HL-60 (cell line): ENCODE results near the gene GAB1.

Experiments
- CTCF ChIP-seq: IDR thresholded peaks from one replicate; pipeline ENCODE4 v1.5.1; 2011; ENCODE audit warnings: low read length, control low read depth, inconsistent platforms; ENCODE audit not compliant: insufficient read depth
- GABPA ChIP-seq: IDR thresholded peaks from 2 replicates; pipeline ENCODE4 v1.6.1; 2012; ENCODE audit warnings: low read depth
- SPI1 ChIP-seq: IDR thresholded peaks from 2 replicates; pipeline ENCODE4 v1.6.1; 2012; ENCODE audit warnings: low read depth, mild to moderate bottlenecking, borderline replicate concordance
- TF ChIP-seq, protein P1 (sequence below): IDR thresholded peaks from 2 replicates; pipeline ENCODE4 v1.6.1; 2012; ENCODE audit warnings: low read depth; ENCODE audit not compliant: insufficient replicate concordance

DNA sequence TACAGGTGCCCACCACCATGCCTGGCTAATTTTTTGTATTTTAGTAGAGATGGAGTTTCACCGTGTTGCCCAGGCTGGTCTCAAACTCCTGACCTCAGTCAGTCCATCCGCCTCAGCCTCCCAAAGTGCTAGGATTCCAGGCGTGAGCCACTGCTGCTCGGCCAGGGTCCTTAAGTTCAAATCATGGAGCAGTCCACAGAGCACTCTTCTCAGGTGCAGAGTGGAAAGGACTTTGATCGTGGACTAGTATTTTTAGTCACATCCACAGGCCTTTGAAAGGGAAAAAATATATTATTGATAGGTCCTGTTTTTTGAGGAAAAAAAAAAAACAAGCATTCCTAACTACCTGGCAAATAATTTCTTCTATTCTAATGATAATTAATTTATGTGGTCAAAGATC, 31.2 kb downstream of the GAB1 start:
- TF ChIP-seq, protein P1, sequence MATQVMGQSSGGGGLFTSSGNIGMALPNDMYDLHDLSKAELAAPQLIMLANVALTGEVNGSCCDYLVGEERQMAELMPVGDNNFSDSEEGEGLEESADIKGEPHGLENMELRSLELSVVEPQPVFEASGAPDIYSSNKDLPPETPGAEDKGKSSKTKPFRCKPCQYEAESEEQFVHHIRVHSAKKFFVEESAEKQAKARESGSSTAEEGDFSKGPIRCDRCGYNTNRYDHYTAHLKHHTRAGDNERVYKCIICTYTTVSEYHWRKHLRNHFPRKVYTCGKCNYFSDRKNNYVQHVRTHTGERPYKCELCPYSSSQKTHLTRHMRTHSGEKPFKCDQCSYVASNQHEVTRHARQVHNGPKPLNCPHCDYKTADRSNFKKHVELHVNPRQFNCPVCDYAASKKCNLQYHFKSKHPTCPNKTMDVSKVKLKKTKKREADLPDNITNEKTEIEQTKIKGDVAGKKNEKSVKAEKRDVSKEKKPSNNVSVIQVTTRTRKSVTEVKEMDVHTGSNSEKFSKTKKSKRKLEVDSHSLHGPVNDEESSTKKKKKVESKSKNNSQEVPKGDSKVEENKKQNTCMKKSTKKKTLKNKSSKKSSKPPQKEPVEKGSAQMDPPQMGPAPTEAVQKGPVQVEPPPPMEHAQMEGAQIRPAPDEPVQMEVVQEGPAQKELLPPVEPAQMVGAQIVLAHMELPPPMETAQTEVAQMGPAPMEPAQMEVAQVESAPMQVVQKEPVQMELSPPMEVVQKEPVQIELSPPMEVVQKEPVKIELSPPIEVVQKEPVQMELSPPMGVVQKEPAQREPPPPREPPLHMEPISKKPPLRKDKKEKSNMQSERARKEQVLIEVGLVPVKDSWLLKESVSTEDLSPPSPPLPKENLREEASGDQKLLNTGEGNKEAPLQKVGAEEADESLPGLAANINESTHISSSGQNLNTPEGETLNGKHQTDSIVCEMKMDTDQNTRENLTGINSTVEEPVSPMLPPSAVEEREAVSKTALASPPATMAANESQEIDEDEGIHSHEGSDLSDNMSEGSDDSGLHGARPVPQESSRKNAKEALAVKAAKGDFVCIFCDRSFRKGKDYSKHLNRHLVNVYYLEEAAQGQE: no peak
- TF ChIP-seq CTCF (no peak), GABPA (no peak), SPI1 (no peak)
